ENCODE results near the gene CHD3. TPM values are rescaled to one million over a fixed set of nuclear protein-coding genes. Genes with fewer than 3 reads are reported as not detected.
"Not testable (repeated sequence)": the region's sequence is repeated elsewhere in the genome, so short reads cannot be mapped to it uniquely, and the experiment has no call there.

Gene CHD3
- total RNA-seq, 1 experiment from 2014 or later = 30.1 TPM

DNA sequence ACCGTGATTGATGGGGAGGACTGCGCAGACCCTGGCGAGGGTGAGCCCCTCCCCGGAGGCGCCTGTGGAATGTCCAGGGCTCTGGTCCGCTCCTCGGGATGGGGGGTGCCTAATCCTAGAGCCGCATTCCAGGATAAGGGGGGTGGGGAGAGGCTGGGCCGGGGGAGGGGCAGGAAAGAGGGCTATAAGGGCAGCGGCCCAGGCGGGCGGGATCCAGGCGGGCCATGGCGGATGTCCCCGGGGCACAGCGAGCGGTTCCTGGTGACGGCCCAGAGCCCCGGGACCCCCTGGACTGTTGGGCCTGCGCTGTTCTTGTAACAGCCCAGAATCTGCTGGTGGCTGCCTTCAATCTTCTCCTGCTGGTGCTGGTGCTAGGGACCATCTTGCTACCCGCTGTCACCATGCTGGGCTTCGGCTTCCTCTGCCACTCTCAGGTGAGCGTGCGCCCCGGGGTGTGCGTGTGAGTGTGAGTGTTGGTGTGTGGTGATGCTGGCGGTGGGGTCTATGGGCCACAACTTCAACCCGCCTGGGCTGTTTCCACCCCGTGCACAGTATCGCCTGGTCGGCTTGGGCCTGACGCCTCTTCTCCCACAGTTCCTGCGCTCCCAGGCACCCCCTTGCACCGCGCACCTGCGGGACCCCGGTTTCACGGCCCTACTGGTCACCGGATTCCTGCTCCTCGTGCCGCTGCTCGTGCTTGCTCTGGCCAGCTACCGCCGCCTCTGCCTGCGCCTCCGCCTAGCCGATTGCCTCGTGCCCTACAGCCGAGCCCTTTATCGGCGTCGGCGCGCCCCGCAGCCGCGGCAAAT lies 33.5 kb upstream of the CHD3 start, which contains the start of gene TMEM88:
Gene TMEM88 (plus strand): TSS at position 216 of the 809 bp plus-strand sequence. CDS start 9 bp downstream, at position 225.
- H3K36me3 ChIP-seq (replicated peaks; ENCODE audit: control insufficient read depth, insufficient read depth, low read length) = peaks cover 3% of the 10 kb centered on the region; the same call in 1 of the 2 replicates
- peak within 1 kb of the TSS; percentile 82 for H3K4me3 ChIP-seq (ENCODE audit: insufficient read depth, low read depth, low read length)
- H3K27me3 ChIP-seq (ENCODE audit: control insufficient read depth, insufficient read depth, low read length) = peaks cover 56% of the 10 kb centered on the region
- peak; percentile 93 for DNase-seq

GRCh38 chr17:7855660-7856010 lies 33.0 kb upstream of the CHD3 start:
- peaks cover 54% of the 10 kb centered on the region for H3K27me3 ChIP-seq (ENCODE audit: control insufficient read depth, insufficient read depth, low read length)
- H3K4me3 ChIP-seq (ENCODE audit: insufficient read depth, low read depth, low read length) = peak overlapping the region; percentile 82
- peak; percentile 53 for DNase-seq
- H3K36me3 ChIP-seq (replicated peaks; ENCODE audit: control insufficient read depth, insufficient read depth, low read length) = peaks cover 4% of the 10 kb centered on the region; the same call in 1 of the 2 replicates

DNA sequence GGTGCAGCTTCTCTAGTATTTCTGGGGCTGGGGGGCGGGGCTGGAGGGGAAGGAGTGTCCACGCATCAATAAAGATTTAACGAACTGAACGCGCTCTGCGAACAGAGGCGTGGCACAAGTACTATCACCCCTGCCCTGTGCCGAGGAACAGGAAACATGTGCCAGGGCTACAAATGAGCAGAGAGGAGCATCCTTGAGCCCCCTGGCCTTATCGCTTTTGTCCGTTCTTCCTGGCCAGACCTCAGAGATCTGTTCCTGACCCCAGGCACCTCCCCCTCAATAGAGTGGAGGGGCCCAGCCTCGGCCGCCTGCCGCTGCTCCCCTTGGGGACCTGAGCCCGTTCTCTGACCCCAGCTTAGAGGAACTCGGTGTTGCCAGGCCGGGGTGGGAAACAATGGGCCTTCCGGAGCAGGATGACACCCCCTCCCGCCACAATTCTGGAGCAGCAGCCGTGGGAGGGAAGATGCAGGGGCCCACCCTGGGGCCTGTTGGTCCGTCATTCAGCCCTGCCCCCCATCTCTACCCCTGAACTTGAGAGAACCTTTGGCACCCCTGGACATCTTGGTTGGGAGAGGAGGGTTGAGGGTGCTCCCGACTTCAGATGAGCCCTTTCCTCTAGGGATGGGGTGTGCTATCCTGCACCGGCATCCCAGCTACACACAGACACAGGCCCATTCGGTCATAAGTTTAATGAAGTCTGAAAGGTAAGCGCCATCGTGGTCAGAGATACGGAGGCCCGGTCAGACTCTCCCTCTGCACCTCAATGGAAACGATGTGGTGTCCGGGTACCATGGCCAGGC lies 32.4 kb upstream of the CHD3 start:
- Histone ChIP-seq H3K27me3 (ENCODE audit: control insufficient read depth, insufficient read depth, low read length) (peaks cover 49% of the 10 kb centered on the region), H3K4me3 (ENCODE audit: insufficient read depth, low read depth, low read length) (peak overlapping the region; percentile 82), H3K36me3 (replicated peaks; ENCODE audit: control insufficient read depth, insufficient read depth, low read length) (peaks cover 4% of the 10 kb centered on the region; the same call in 1 of the 2 replicates)
- peak; percentile 58 for DNase-seq

DNA sequence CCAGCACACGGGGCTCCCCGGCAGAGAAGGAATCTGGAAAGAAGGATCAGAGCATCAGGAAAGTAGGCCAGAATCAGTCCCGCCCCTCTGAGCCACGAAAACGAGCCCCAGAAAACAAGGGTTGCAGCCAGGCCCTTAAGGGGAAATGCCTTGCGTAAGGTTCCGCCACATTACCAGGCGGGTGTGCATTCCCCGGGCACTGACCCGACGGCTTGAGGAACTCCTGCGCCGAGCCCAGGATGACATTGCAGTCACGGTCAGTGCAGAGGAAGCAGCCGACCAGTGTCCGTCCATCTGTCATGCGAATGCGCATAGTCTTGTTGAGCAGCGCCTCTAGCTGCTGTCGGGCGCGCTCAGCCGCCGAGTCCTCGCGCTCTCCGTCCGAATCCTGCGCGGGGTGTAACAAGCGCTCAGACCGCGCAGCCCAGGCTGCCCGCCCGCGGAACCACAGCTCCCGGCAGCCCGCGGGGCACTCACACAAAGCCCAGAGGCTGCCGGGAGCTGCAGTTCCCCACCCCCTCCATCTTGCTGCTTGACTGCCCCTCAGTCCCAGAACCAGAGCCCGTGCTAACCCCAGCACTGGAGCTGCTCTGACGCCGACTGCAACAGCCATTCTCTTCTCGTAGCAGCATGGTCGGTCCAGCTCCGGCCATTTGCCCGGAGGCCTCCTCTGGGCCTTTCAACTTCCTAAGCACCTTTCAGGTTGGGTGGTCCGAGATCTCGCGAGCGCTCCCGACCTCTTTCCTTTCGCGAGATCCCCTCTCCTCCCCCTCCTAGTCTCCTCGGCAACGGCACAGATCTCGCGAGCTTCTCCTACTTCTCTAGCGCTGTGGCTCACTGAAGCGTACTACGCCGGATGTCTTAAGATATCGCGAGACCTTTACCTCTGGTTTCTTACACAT lies 31.5 kb upstream of the CHD3 start, which contains the start of gene NAA38:
Gene NAA38 (minus strand): TSS at position 749 of the 902 bp plus-strand sequence. CDS start 96 bp downstream, at position 653.
- peak; percentile 94 for DNase-seq
- peaks cover 4% of the 10 kb centered on the region; the same call in 1 of the 2 replicates for H3K36me3 ChIP-seq (replicated peaks; ENCODE audit: control insufficient read depth, insufficient read depth, low read length)
- peak within 1 kb of the TSS; percentile 82 for H3K4me3 ChIP-seq (ENCODE audit: insufficient read depth, low read depth, low read length)

DNA sequence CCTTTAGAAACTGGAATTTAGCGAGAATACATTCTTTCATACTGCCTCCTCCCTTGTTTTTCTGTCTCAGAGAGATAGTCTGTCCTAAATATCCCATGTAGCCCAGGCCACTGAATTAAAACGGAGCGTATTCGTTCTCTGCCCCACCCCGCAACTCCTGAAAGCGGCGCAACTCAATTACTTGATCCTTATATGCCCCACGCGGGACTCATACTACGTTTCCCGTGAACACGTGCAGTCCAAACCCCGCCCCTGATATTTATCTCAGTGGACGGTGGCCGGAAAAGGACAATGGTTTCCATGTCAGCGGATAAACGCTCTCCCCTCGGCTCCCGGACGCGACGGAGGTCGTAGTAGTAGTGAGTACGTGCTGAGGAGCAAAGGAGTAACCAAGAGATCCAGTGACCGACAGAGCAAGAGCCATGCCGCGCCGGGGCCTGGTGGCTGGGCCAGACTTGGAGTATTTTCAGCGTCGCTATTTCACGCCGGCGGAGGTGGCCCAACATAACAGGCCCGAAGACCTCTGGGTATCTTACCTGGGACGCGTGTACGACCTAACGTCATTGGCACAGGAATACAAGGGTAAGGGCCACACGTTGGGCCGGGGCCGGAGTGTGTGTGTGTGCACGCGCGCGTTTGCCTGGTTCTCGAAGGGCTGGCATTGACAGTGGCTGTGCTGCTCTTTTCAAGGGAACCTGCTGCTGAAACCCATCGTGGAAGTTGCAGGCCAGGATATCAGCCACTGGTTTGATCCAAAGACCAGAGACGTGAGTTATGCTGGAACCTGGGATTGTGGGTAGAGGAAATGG lies 30.7 kb upstream of the CHD3 start, which contains the start of gene CYB5D1:
Gene CYB5D1 (plus strand): TSS at position 291 of the 809 bp plus-strand sequence. CDS start 132 bp downstream, at position 423.
- Histone ChIP-seq H3K4me3 (ENCODE audit: insufficient read depth, low read depth, low read length) (peak within 1 kb of the TSS; percentile 82), H3K27me3 (ENCODE audit: control insufficient read depth, insufficient read depth, low read length) (peaks cover 37% of the 10 kb centered on the region)
- DNase-seq = peak; percentile 76

More for the DNA sequence above, 31.5 kb upstream of the CHD3 start, which contains the start of gene NAA38:
- H3K27me3 ChIP-seq (ENCODE audit: control insufficient read depth, insufficient read depth, low read length) = peaks cover 45% of the 10 kb centered on the region

GRCh38 chr17:7858522-7858810 lies 30.1 kb upstream of the CHD3 start:
- H3K27me3 ChIP-seq (ENCODE audit: control insufficient read depth, insufficient read depth, low read length) = peaks cover 31% of the 10 kb centered on the region
- peak overlapping the region; percentile 82 for H3K4me3 ChIP-seq (ENCODE audit: insufficient read depth, low read depth, low read length)
- peaks cover 4% of the 10 kb centered on the region; the same call in 1 of the 2 replicates for H3K36me3 ChIP-seq (replicated peaks; ENCODE audit: control insufficient read depth, insufficient read depth, low read length)
- peak; percentile 80 for DNase-seq

More for the DNA sequence above, 30.7 kb upstream of the CHD3 start, which contains the start of gene CYB5D1:
- peaks cover 4% of the 10 kb centered on the region; the same call in 1 of the 2 replicates for H3K36me3 ChIP-seq (replicated peaks; ENCODE audit: control insufficient read depth, insufficient read depth, low read length)

DNA sequence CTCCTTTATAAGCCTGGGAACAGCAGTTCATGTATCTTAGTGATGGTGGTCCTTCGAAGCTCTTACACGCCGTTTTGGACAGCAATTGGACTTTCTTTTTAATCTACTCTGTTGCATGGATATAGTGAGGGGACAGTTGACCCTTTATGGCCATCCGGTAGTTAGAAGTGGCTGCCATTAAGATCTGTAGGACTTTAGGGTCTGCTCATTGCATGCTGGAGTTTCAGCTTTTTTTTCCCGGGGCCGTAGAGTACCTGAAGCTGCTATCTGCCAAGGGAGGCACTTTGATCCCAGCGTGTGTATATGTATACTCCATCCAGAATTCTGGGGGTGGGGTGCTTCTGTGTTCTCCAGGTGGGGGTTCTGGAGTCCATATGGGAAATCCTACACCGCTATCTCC lies 29.6 kb upstream of the CHD3 start:
- H3K36me3 ChIP-seq (replicated peaks; ENCODE audit: control insufficient read depth, insufficient read depth, low read length) = peaks cover 4% of the 10 kb centered on the region
- H3K27me3 ChIP-seq (ENCODE audit: control insufficient read depth, insufficient read depth, low read length) = peaks cover 26% of the 10 kb centered on the region
- no peak for DNase-seq
- H3K4me3 ChIP-seq (ENCODE audit: insufficient read depth, low read depth, low read length) = peak overlapping the region; percentile 82

DNA sequence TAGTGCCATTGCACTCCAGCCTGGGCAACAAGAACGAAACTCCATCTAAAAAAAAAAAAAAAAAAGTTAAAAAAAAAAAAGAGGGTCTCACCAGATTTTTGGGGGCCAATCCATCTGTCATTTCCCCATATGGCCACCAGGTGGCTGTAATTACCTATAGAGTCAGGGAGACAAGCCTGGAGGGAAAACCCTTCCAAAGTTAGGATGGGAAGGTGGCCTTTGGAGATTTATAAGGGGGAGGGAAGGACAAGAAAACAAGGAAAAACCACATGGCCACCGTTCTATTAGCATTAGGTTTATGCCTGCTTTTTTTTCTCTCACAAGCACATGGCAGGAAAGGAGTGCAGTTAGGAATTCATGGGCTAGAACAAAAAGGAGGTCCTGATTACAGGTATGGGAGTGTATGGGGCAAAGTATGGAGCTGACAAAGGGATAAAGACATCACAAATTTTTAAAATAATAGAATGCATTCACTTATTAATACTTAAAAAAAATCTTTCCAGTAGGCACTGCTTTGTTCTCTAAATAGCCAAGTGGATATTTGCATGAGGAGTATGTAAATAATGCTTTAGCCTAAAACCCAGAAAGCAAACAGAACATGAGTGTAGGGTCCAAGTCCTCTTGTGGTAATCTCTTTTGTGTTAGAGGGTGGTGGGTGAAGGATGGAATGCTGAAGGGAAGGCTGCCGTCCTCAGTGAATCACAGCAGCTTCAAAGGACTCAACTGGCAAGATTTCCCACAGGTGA lies 25.7 kb upstream of the CHD3 start:
- H3K4me3 ChIP-seq (ENCODE audit: insufficient read depth, low read depth, low read length) = no peak overlapping the region
- DNase-seq = peak; percentile 82

DNA sequence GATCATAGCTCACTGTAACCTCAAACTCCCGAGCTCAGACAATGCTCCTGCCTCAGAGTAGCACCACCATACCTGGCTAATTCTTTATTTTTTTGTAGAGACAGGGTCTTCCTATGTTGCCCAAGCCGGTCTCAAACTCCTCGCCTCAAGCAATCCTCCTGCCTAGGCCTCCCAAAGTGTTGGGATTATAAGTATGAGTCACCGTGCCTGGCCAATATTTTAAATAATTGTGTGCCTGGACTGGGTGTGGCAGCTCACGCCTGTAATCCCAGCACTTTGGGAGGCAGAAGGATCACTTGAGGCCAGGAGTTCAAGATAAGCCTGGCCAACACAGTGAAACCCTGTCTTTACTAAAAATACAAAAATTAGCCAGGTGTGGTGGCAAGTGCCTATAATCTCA lies 24.2 kb upstream of the CHD3 start:
- not testable (repeated sequence) for DNase-seq; H3K36me3 ChIP-seq (replicated peaks; ENCODE audit: control insufficient read depth, insufficient read depth, low read length); H3K27me3 ChIP-seq (ENCODE audit: control insufficient read depth, insufficient read depth, low read length); H3K4me3 ChIP-seq (ENCODE audit: insufficient read depth, low read depth, low read length)

More for the DNA sequence above, 25.7 kb upstream of the CHD3 start:
- no peaks in the 10 kb centered on the region for H3K27me3 ChIP-seq (ENCODE audit: control insufficient read depth, insufficient read depth, low read length)
- peaks cover 4% of the 10 kb centered on the region for H3K36me3 ChIP-seq (replicated peaks; ENCODE audit: control insufficient read depth, insufficient read depth, low read length)

DNA sequence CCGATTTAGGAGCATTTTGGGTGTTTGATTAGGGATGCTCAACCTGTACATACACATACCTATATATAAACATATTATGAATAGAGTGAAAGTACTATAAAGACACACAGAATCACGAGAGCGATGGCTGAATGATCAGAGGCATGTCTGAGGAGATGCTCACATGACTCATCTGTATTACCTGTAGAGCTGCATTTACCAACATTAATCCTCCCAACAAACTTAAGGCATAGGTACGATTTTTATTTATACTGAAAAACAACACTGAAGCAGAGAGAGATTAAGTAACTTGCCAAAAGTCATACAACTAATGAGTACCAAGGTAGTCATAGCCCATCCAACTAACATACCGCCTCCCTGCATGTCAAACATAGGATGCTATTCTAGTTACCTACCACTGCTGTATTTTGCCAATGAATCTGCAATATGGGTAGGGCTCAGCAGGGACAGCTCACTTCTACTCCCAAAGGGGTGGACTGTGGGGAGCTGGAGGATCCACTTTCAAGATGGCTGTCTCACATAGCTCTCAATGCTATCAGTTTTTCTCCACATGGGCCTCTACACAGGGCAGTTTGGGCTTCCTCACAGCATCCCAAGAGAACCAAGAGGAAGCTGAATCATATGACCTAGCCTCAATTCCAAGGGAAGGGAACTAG lies 23.5 kb upstream of the CHD3 start:
- H3K4me3 ChIP-seq (ENCODE audit: insufficient read depth, low read depth, low read length) = no peak overlapping the region
- no peak for DNase-seq
- H3K36me3 ChIP-seq (replicated peaks; ENCODE audit: control insufficient read depth, insufficient read depth, low read length) = peaks cover under 1% of the 10 kb centered on the region; the same call in 1 of the 2 replicates

DNA sequence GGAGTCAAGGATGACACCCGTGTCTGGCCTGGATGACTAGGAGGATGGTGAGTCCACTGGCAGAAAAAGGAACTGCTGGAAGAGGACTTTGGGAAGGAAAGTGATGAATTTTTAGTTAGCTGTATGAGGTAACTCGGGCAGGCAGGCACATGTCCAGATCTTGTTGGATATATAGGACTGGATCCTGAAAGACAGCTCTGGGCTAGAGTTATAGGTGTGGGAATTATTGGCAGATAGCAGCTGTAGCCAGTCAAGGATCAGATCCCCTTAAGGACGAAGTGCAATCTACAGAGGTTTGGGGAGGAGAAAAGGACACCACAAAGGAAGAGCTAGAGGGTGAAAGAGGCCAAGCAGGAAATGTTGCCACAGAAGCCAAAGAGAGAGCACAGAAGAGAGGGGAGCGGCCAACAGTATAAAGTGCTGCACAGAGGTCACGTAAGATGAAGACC lies 20.7 kb upstream of the CHD3 start:
- no peak overlapping the region for H3K4me3 ChIP-seq (ENCODE audit: insufficient read depth, low read depth, low read length)
- H3K36me3 ChIP-seq (replicated peaks; ENCODE audit: control insufficient read depth, insufficient read depth, low read length) = no peaks in the 10 kb centered on the region; the same call in 1 of the 2 replicates
- no peaks in the 10 kb centered on the region for H3K27me3 ChIP-seq (ENCODE audit: control insufficient read depth, insufficient read depth, low read length)
- DNase-seq = no peak

More for the DNA sequence above, 23.5 kb upstream of the CHD3 start:
- no peaks in the 10 kb centered on the region for H3K27me3 ChIP-seq (ENCODE audit: control insufficient read depth, insufficient read depth, low read length)

GRCh38 chr17:7873051-7873450 lies 15.5 kb upstream of the CHD3 start:
- Histone ChIP-seq H3K4me3 (ENCODE audit: insufficient read depth, low read depth, low read length) (no peak overlapping the region), H3K36me3 (replicated peaks; ENCODE audit: control insufficient read depth, insufficient read depth, low read length) (no peaks in the 10 kb centered on the region), H3K27me3 (ENCODE audit: control insufficient read depth, insufficient read depth, low read length) (no peaks in the 10 kb centered on the region)
- DNase-seq = no peak
